ENCODE results near the gene TPK1.

The TPK1 gene

DNA sequence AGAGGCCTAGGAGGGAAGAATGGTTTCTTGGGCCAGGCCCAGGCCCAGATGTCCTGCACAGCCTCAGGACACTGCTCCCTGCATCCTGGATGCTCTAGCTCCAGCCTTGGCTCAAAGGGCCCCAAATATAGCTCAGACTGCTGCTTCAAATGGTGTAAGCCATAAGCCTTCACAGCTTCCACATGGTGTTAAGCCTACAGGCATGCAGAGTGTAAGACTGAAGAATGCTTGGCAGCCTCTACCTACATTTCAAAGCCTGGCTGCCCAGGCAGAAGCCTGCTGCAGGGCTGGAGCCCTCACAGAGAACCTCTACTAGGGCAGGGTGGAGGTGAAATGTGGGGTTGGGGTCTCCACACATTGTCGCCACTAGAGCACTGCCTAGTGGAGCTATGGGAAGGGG lies 118.1 kb downstream of the TPK1 start:
- ATAC-seq: no peak

DNA sequence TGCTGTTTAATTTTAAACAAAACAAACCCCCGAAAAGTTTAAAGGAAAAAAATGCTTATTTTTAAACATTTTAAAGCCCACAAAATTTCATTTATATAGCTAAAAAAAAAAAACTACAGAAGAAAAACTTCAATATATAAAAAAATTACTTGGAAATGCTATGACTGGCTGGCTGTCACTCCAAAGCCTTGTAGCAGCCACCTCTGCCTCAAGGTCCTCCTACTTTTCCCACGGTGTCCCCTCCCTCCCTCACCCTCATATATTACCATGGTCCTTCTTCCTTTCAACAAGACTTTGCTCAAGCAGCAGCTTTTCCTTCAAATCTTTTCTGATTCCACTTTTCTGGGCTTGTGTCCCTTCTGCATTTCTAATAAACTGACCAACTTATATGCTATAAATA lies 122.0 kb downstream of the TPK1 start:
- ATAC-seq: no peak

DNA sequence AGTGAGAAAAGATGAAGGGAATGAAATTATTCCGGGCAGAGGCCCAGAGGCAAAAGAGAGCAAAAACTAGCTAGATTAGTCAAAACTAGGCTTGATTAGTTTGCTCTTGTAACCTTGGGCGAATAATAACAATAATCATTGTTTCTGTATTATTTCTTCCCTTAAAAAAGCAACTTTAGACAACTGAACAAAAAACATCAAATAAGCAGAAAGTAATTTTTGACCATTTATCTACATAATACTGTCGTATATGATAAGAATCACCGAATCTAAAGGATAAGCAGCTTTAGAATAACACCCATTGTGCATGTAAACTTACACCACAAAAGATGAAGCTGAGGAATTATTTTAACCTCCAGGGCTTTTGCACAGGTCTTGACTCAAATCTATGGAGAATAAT lies 125.1 kb downstream of the TPK1 start:
- ATAC-seq: no peak

- ATAC-seq: no peak
Observed at GRCh38 chr7:144709066-144709465, 126.8 kb downstream of the TPK1 start.

- no peak for ATAC-seq
Observed at GRCh38 chr7:144691240-144691639, 144.6 kb downstream of the TPK1 start.

- no peak for ATAC-seq
Observed at GRCh38 chr7:144682581-144683280, 153.1 kb downstream of the TPK1 start.

GRCh38 chr7:144676492-144676891 lies 159.4 kb downstream of the TPK1 start:
- ATAC-seq: no peak

DNA sequence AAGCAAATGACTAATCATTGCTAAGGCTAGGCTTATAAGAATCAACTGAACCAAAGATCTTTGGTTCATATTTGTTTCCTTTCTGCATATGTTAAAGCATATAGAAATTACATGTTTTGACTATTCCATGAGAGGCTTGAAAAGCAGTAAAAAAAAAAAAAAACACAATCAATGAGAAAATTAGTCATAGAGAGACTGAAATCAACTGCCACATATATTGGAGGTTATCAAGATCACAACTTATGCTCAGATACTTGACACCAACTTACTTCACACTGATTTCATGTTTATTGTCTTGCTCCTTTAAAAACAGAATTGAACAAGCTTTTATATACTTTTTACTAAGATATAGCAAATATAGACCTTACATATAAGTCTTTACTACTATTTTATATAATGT lies 161.3 kb downstream of the TPK1 start:
- no peak for ATAC-seq

- no peak for ATAC-seq
Observed at GRCh38 chr7:144672869-144673268, 163.0 kb downstream of the TPK1 start.

DNA sequence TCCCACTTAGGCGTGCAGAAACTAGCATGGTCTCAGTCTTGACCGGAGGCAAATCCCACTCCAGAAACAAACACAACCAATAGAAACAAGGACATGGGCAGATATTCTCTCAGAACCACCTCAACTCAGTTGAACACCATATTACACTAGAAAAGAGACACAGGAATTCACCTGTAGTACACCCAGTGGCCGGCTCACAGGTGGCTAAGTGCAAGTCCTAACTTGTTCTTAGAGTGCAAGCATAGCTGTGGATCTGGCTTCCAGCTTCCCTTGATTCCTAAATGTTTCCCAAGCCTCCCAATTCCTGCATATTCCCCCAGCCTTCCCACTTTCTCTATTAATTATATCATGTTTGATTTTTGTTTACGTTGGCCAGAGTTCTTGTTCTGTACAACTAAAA lies 164.4 kb downstream of the TPK1 start:
- no peak for ATAC-seq

DNA sequence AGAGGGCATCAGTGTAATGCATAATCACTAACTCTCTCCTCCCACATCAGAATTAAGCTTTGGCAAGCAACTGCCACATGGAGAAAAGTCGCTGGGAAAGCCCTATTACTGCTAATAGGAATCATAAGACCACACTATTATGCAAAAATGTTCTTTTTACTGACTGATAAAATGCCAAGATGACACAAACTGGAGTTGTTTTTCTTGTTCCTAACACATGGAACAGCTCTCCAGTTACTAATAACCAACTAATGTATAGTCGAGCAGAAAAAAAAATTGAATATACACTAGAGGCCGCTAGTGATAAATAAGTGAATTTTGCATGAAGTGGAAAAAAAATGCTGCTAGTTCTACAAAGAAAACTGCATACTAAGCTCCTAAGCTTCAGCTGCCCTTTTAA lies 165.6 kb downstream of the TPK1 start:
- ATAC-seq: no peak

- ATAC-seq: no peak
Observed at GRCh38 chr7:144668503-144668902, 167.3 kb downstream of the TPK1 start.

- ATAC-seq: no peak
Observed at GRCh38 chr7:144665689-144666381, 170.0 kb downstream of the TPK1 start.

GRCh38 chr7:144659211-144659610 lies 176.6 kb downstream of the TPK1 start:
- ATAC-seq: no peak

- no peak for ATAC-seq
Observed at GRCh38 chr7:144656965-144657517, 178.8 kb downstream of the TPK1 start.

- no peak for ATAC-seq
Observed at GRCh38 chr7:144653449-144653848, 182.4 kb downstream of the TPK1 start.

DNA sequence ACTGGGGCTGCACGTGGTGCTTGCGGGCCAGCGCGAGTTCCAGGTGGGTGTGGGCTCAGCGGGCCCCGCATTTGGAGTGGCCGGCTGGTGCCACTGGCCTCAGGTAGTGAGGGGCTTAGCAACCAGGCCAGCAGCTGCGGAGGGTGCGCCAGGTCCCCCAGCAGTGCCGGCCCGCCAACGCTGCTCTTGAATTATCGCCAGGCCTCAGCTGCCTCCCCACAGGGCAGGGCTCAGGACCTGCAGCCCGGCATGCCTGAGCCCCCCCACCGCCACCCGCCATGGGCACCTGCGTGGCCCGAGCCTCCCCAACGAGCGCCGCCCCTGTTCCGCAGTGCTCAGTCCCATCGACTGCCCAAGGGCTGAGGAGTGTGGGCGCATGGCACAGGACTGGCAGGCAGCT lies 185.4 kb downstream of the TPK1 start:
- ATAC-seq: no peak

DNA sequence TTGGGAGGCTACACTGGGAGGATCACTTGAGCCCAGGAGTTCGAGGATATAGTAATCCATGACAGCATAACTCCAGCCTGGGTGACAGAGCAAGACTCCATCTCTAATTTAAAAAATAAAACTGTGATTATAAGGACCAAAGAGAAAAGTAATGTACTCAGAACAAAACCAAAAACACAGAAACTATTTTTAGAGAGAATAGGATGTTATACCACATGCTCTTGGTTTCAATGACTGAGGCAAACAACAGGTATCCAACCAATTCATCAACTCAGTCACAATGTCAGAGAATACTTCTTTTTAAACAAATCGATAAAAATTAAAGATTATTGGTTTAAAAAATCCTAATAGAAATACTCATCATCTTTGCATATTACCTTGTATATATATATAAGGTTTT lies 186.7 kb downstream of the TPK1 start:
- no peak for ATAC-seq

GRCh38 chr7:144641389-144642044 lies 194.3 kb downstream of the TPK1 start:
- no peak for ATAC-seq

GRCh38 chr7:144632724-144633123 lies 203.1 kb downstream of the TPK1 start:
- no peak for ATAC-seq

GRCh38 chr7:144629598-144629997 lies 206.3 kb downstream of the TPK1 start:
- ATAC-seq: no peak

GRCh38 chr7:144629011-144629410 lies 206.8 kb downstream of the TPK1 start:
- ATAC-seq: no peak

DNA sequence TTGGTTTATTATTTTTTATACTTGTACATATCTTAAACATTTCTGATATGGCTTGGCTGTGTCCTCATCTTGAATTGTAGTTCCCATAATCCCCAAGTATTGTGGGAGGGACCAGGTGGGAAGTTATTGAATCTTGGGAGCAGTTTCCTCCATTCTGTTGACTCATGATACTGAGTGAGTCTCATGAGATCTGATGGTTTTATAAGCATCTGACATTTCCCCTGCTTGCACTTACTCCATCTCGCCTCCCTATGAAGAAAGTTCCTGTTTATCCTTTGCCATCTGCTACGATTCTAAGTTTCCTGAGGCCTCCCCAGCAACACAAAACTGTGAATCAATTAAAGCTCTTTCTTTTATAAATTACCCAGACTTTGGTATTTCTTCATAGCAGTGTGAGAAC lies 207.7 kb downstream of the TPK1 start:
- no peak for ATAC-seq

- ATAC-seq: no peak
Observed at GRCh38 chr7:144622745-144623144, 213.1 kb downstream of the TPK1 start.

Data from activated CD4-positive, CD25-positive, alpha-beta regulatory T cell treated with anti-CD3 and anti-CD28 coated beads, Interleukin-2, amount 50 U/mL, for 24 hours (primary cell).